H1 (cell line): ENCODE results near the gene NEFH. TPM values are rescaled to one million over a fixed set of nuclear protein-coding genes. Genes with fewer than 3 reads are reported as not detected.

Experiments
- CTCF ChIA-PET: fragments of 300-600 bp; sonication (Branson Sonifier 250); formaldehyde crosslinking; loops from one replicate; lab custom pipeline; 2021; ENCODE audit not compliant: partially characterized antibody; lab: Charles Lee
- POLR2A ChIA-PET: fragments of 300-600 bp; sonication (Branson Sonifier 250); formaldehyde crosslinking; loops from one replicate; lab custom pipeline; 2021; ENCODE audit warnings: inconsistent platforms; ENCODE audit not compliant: partially characterized antibody; lab: Charles Lee
- DNase-seq, 2 experiments: peaks; one replicate each; pipeline versions ENCODE4 v3.0.0 to v3.0.0-alpha.2; 2010 to 2022; ENCODE audit warnings: low spot score in 2 of 2, low read depth in 1 of 2, mixed read lengths in 1 of 2
- FAIRE-seq: peaks from 2 replicates; lab custom pipeline; 2011; peaks lifted over from hg19 to GRCh38; lab: Jason Lieb, UNC
- H2AFZ ChIP-seq: 2 replicates; pipeline ENCODE4 v1.8.1; 2012; ENCODE audit warnings: low read length, inconsistent platforms
- H2AK5ac ChIP-seq: 2 replicates; pipeline ENCODE4 v1.6.1; 2013; ENCODE audit warnings: low read depth, low read length
- H2BK120ac ChIP-seq: replicated peaks from 2 replicates; pipeline ENCODE3; 2013; ENCODE audit warnings: low read depth, low read length, inconsistent platforms
- H2BK12ac ChIP-seq: 2 replicates; pipeline ENCODE4 v1.6.1; 2013; ENCODE audit warnings: low read depth, low read length
- H2BK15ac ChIP-seq: 2 replicates; pipeline ENCODE4 v1.6.1; 2013; ENCODE audit warnings: low read length
- H2BK20ac ChIP-seq: 2 replicates; pipeline ENCODE4 v1.6.1; 2013; ENCODE audit warnings: low read length
- H2BK5ac ChIP-seq: 2 replicates; pipeline ENCODE4 v1.6.1; 2013; ENCODE audit warnings: low read depth, low read length
- H3K14ac ChIP-seq: 2 replicates; pipeline ENCODE4 v1.6.1; 2013; ENCODE audit warnings: inconsistent platforms; ENCODE audit not compliant: insufficient read length
- H3K18ac ChIP-seq: 2 replicates; pipeline ENCODE4 v1.6.1; 2013; ENCODE audit warnings: low read length; ENCODE audit errors: extremely low read depth
- H3K23ac ChIP-seq: 2 replicates; pipeline ENCODE4 v1.6.1; 2013; ENCODE audit warnings: inconsistent platforms; ENCODE audit not compliant: insufficient read length
- H3K23me2 ChIP-seq: 2 replicates; pipeline ENCODE4 v1.6.1; 2013; ENCODE audit warnings: low read depth, low read length
- H3K27ac ChIP-seq: 2 replicates; pipeline ENCODE4 v1.6.1; 2011; ENCODE audit warnings: low read depth, low read length, inconsistent platforms
- H3K27me3 ChIP-seq, 4 experiments: replicated peaks in 1 of 4; 1 replicate in 1 of 4; 2 replicates in 3 of 4; pipeline versions ENCODE4 v1.6.1 to v1.8.1; 2011 to 2013; ENCODE audit warnings: low read length in 3 of 4, mild to moderate bottlenecking in 3 of 4, inconsistent platforms in 2 of 4, mixed read lengths in 2 of 4, moderate library complexity in 1 of 4; ENCODE audit not compliant: control insufficient read depth in 3 of 4, insufficient read depth in 3 of 4; ENCODE audit errors: extremely low read depth in 1 of 4
- H3K36me3 ChIP-seq, 4 experiments: 2 replicates each; pipeline versions ENCODE4 v1.6.1 to v1.8.1; 2011 to 2013; ENCODE audit warnings: mild to moderate bottlenecking in 4 of 4, low read length in 3 of 4, moderate library complexity in 2 of 4, control low read depth in 1 of 4, inconsistent platforms in 1 of 4; ENCODE audit not compliant: insufficient read depth in 4 of 4, control insufficient read depth in 2 of 4
- H3K4ac ChIP-seq: replicated peaks from 2 replicates; pipeline ENCODE3; 2013; ENCODE audit warnings: low read length, low read depth, mixed read lengths, inconsistent platforms; ENCODE audit not compliant: insufficient read length
- H3K4me1 ChIP-seq, 4 experiments: replicated peaks in 1 of 4; 1 replicate in 1 of 4; 2 replicates in 3 of 4; pipeline versions ENCODE4 v1.6.1 to v1.8.1; 2011 to 2013; ENCODE audit warnings: low read length in 3 of 4, inconsistent platforms in 2 of 4, mixed read lengths in 1 of 4; ENCODE audit not compliant: insufficient read depth in 4 of 4, control insufficient read depth in 3 of 4
- H3K4me2 ChIP-seq, 2 experiments: 2 replicates each; pipeline versions ENCODE4 v1.6.1 to v1.8.1; 2011 to 2013; ENCODE audit warnings: low read depth in 2 of 2, low read length in 2 of 2, control low read depth in 1 of 2, inconsistent platforms in 1 of 2, mild to moderate bottlenecking in 1 of 2; ENCODE audit not compliant: insufficient read depth in 1 of 2
- H3K4me3 ChIP-seq, 4 experiments: fragments of 200-600, 300-600 bp in 1 of 4; sonication (generic), shearing (Covaris generic), sonication (Bioruptor Twin) in 1 of 4; 2 replicates each; pipeline versions ENCODE4 v1.5.1 to v1.8.1; 2011 to 2016; ENCODE audit warnings: low read length in 4 of 4, low read depth in 3 of 4, control low read depth in 2 of 4, inconsistent platforms in 2 of 4, mild to moderate bottlenecking in 2 of 4, mixed read lengths in 1 of 4, moderate library complexity in 1 of 4; ENCODE audit not compliant: insufficient read depth in 2 of 4; ENCODE audit errors: extremely low read depth in 1 of 4
- H3K56ac ChIP-seq: replicated peaks from 2 replicates; pipeline ENCODE3; 2013; ENCODE audit warnings: low read depth, mild to moderate bottlenecking, mixed read lengths, low read length, inconsistent platforms; ENCODE audit not compliant: insufficient read length
- H3K79me1 ChIP-seq: 2 replicates; pipeline ENCODE4 v1.6.1; 2013; ENCODE audit warnings: low read depth, low read length, control low read depth
- H3K79me2 ChIP-seq, 2 experiments: 2 replicates each; pipeline versions ENCODE4 v1.6.1 to v1.8.1; 2012 to 2013; ENCODE audit warnings: low read length in 2 of 2, mild to moderate bottlenecking in 2 of 2, inconsistent platforms in 1 of 2; ENCODE audit not compliant: insufficient read depth in 2 of 2, control insufficient read depth in 1 of 2
- H3K9ac ChIP-seq, 4 experiments: replicated peaks in 1 of 4; 1 replicate in 1 of 4; 2 replicates in 3 of 4; pipeline versions ENCODE4 v1.6.1 to v1.8.1; 2011 to 2013; ENCODE audit warnings: low read depth in 3 of 4, low read length in 3 of 4, control low read depth in 2 of 4, mild to moderate bottlenecking in 2 of 4, moderate library complexity in 2 of 4, inconsistent platforms in 1 of 4; ENCODE audit errors: extremely low read depth in 1 of 4
- H3K9me3 ChIP-seq, 2 experiments: 2 replicates each; pipeline versions ENCODE4 v1.6.1 to v1.8.1; 2012 to 2013; ENCODE audit warnings: mild to moderate bottlenecking in 2 of 2, moderate library complexity in 2 of 2, control low read depth in 1 of 2, inconsistent platforms in 1 of 2, low read depth in 1 of 2, low read length in 1 of 2, mixed read lengths in 1 of 2; ENCODE audit not compliant: insufficient read depth in 2 of 2
- H4K20me1 ChIP-seq, 2 experiments: replicated peaks in 1 of 2; 2 replicates each; pipeline versions ENCODE3 to v1.8.1; 2011 to 2013; ENCODE audit warnings: inconsistent platforms in 2 of 2, low read length in 2 of 2, mild to moderate bottlenecking in 1 of 2; ENCODE audit not compliant: insufficient read depth in 2 of 2, control insufficient read depth in 1 of 2
- H4K5ac ChIP-seq: 2 replicates; pipeline ENCODE4 v1.6.1; 2013; ENCODE audit warnings: low read length, low read depth, mixed read lengths, inconsistent platforms; ENCODE audit not compliant: insufficient read length
- H4K8ac ChIP-seq: 2 replicates; pipeline ENCODE4 v1.8.0; 2013; ENCODE audit warnings: mild to moderate bottlenecking, moderate library complexity, low read length, inconsistent platforms; ENCODE audit not compliant: insufficient read depth; ENCODE audit errors: extremely low read depth
- H4K91ac ChIP-seq: replicated peaks from 2 replicates; pipeline ENCODE3; 2013; ENCODE audit warnings: low read length, mixed read lengths, inconsistent platforms; ENCODE audit not compliant: insufficient read length
- ASH2L ChIP-seq: fragments of 200-600, 300-600 bp; sonication (generic); IDR thresholded peaks from one replicate; pipeline ENCODE4 v1.7.1; 2017; ENCODE audit warnings: low read length
- CREB1 ChIP-seq: IDR thresholded peaks from 2 replicates; pipeline ENCODE4 v1.6.1; 2012; ENCODE audit warnings: inconsistent platforms
- JUN ChIP-seq: IDR thresholded peaks from 2 replicates; pipeline ENCODE4 v1.6.1; 2011; ENCODE audit warnings: low read depth, mild to moderate bottlenecking, improper control_type of control experiment, low read length
- ZNF274 ChIP-seq: IDR thresholded peaks from 2 replicates; pipeline ENCODE4 v1.7.0; 2012; ENCODE audit warnings: low read length, borderline replicate concordance; ENCODE audit errors: extremely low read depth
- WGBS, 2 experiments: shearing (Covaris generic) in 1 of 2; methylation state at CpG; one replicate each; pipeline versions ENCODE4 v1.1.6 to v1.1.7; 2013 to 2015; ENCODE audit warnings: low lambda C conversion rate in 2 of 2, mixed read lengths in 2 of 2, inconsistent platforms in 1 of 2, low coverage in 1 of 2, missing lambda C conversion rate in 1 of 2; ENCODE audit not compliant: insufficient replicate concordance in 2 of 2, insufficient coverage in 1 of 2, insufficient read length in 1 of 2; ENCODE audit errors: extremely low coverage in 1 of 2, missing lambda C conversion rate in 1 of 2; 5-methylcytosine and 5-hydroxymethylcytosine counted together
- polyA plus RNA-seq, 7 experiments: library from polyadenylated mRNA; depleted of rRNA in 3 of 7; stranded (reverse) in 5 of 7; unstranded in 2 of 7; fragments of >200 nt in 5 of 7; fragments of 200-250 nt in 2 of 7; gene quantifications; 1 replicate in 5 of 7; 2 replicates in 1 of 7; 4 replicates in 1 of 7; pipeline versions ENCODE4 v1.2.1 to v1.2.3, GENCODE V29; 2011 to 2013; ENCODE audit warnings: missing spikeins in 2 of 7, mixed read lengths in 2 of 7
- total RNA-seq: library from RNA; stranded (reverse); fragmentation: NEBNext Ultra II Directional; extraction: Animal tissue kit (Norgen Biotek cat#: 25700); gene quantifications from 2 replicates; pipeline ENCODE4 v1.2.1, GENCODE V29; 2021

Gene NEFH
- total and polyA plus RNA-seq, 2 of the 8 experiments (the other 6 are each of a cell fraction or from before 2014, with no cell fraction given), result 0.57 to 2.3 TPM

DNA sequence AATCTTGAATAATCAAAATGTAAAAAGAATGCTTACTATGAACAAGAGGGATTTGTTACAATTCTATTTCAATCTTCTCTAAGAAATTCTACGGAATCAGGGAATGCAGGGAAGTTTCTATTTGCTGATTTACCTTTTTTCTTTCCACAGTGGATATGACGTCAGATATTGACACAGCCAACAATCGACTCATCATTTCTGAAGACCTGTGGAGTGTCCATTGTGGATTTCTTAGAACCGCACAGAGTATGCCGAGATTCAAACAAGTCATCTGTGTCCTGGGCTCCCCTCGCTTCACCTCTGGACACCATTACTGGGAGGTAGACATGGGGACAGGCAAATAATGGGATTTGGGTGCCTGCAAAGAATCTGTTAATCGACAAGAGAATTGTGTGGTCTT lies 45.7 kb upstream of the NEFH start:
- 88% methylated on average over 7 of the region's 7 CpGs; no CpG with 5 or more reads in 1 of the 2 experiments for WGBS, 2 experiments
- Histone ChIP-seq H3K36me3 (no peaks in the 10 kb centered on the region), H3K9ac (no peak overlapping the region), H3K4ac (no peak overlapping the region), H3K9me3 (no peaks in the 10 kb centered on the region)
- TF ChIP-seq JUN, result no peak
- TF ChIP-seq ASH2L, result no peak
- no peak for TF ChIP-seq CREB1
- no peak for TF ChIP-seq ZNF274
- TF ChIP-seq, all 59 proteins: peak for 0
- Histone ChIP-seq H4K5ac (no peak overlapping the region), H2BK120ac (no peak overlapping the region), H3K27me3 (no peaks in the 10 kb centered on the region), H3K4me2 (no peak overlapping the region), H3K79me2 (no peaks in the 10 kb centered on the region), H4K20me1 (no peaks in the 10 kb centered on the region), H3K23ac (no peak overlapping the region), H4K91ac (no peak overlapping the region), H2BK12ac (no peak overlapping the region), H2BK15ac (no peak overlapping the region), H3K79me1 (no peaks in the 10 kb centered on the region), H2BK5ac (no peak overlapping the region), H3K4me3 (no peak overlapping the region), H2AK5ac (no peak overlapping the region), H3K27ac (no peak overlapping the region), H3K4me1 (peaks cover 0 to 4% (median 0%) of the 10 kb centered on the region in 4 experiments; a peak in 1 of 7 replicates), H3K18ac (no peak overlapping the region), H3K23me2 (no peaks in the 10 kb centered on the region), H2AFZ (no peak overlapping the region), H3K56ac (no peak overlapping the region), H3K14ac (no peak overlapping the region), H2BK20ac (0 out of 2 replicates have a peak overlapping the region, but pooled peaks have one; percentile 17), H4K8ac (no peak overlapping the region)
- ChIA-PET POLR2A (no interaction called here), CTCF (interaction anchor here (1.2 kb wide), 1 partner anchor 36 kb away, joined by 3 read pairs; no protein-coding TSS in a partner anchor)
- DNase-seq (no peak), FAIRE-seq (no peak)
